Glomerular endothelial cell (primary cell): ENCODE measurements around the gene FGF11. TPM values are rescaled to one million over a fixed set of nuclear protein-coding genes. Genes with fewer than 3 reads are reported as not detected.

ENCODE experiments used
- DNase-seq: peaks from one replicate; pipeline ENCODE4 v3.0.0-alpha.2; 2011; ENCODE audit warnings: low read depth, low spot score; ENCODE audit errors: extremely low read depth
- total RNA-seq: library from RNA; depleted of rRNA; stranded (reverse); fragments of >200 nt; gene quantifications from 2 replicates; pipeline ENCODE4 v1.2.3, GENCODE V29; 2015

Gene FGF11
- total RNA-seq, 1 donor from 2014 or later, result 0.88 TPM

DNA sequence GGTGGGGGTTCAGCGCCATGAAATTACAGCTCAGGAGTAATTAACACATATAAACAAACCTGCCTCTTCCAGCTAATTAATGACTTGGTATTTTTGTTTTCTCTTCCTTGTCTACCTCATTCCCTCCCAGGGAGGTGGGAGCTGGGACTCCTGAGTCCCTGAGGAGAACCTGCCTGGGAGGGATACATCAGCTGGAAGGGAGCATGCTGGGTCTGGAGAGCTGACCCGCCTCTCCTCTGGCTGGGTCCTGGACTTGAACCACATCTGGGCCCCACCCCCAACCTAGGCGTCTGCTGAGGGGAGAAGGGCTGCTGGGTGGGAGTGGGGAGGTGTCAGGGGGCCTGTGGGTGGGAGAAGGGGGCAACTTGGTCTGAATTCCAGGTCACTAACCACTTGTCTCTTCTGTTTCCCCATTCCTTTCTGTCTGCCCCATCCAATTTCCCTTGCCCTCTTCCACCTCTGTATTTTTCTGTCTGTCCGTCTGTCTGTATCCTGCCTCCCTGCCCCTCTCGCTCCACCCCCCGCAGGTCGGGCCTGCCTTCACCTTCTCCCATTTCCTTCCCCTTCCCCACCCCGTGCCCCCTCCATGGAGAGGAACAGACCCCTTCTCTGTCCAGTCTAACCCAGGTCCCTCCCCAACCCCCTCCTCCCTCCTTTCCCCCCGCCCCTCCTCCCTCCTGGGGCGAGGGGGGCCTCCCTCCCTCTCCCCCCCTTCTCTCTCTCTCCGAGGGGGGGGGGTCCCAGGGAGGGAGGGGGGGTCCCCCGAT is 31.6 kb upstream of the FGF11 start, which contains the start of gene NLGN2:
TSS of gene NLGN2 (plus strand) at position 361 of the 767 bp plus-strand sequence. CDS start 411 bp downstream, outside the sequence.
- no peak for DNase-seq

DNA sequence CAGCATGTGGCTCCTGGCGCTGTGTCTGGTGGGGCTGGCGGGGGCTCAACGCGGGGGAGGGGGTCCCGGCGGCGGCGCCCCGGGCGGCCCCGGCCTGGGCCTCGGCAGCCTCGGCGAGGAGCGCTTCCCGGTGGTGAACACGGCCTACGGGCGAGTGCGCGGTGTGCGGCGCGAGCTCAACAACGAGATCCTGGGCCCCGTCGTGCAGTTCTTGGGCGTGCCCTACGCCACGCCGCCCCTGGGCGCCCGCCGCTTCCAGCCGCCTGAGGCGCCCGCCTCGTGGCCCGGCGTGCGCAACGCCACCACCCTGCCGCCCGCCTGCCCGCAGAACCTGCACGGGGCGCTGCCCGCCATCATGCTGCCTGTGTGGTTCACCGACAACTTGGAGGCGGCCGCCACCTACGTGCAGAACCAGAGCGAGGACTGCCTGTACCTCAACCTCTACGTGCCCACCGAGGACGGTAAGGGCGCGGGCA is 31.0 kb upstream of the FGF11 start:
- DNase-seq, result no peak

DNA sequence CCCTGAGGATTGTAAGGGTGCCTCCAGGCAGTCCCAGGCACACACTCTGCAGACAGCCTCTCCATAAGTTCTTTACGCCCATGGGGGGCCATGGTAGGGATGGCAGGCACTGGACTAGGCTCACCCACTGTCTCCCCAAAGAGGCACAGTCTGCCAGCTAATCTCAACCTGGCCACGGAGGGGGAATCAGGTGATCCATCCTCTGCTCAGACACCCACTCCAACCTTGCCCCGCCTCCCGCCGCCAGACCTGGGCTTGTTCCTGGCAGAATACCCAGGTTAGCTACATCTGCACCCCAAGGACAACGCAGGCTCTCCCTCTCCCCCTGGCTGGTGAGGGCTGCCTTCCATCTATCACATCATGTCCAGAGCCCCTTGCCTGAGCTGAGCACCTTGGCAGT is 30.4 kb upstream of the FGF11 start:
- DNase-seq, result no peak

DNA sequence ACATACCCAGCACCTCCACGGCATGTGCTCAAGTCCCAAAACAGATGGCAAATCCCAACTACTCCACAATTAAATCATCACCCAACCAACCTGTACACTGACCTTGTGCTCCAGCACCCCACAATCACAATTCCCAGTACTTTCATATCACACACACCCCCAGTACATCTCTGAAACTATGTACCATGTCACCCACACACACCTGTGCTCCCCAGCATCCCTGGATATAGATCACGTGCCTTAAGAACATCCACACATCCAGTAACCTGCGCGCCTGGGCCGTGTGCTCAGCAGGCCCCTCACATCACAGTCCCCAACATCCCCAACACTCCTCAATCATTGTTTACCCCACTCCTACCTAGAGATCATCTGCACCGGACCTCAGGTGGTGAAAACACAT is 29.6 kb upstream of the FGF11 start:
- DNase-seq, result no peak

DNA sequence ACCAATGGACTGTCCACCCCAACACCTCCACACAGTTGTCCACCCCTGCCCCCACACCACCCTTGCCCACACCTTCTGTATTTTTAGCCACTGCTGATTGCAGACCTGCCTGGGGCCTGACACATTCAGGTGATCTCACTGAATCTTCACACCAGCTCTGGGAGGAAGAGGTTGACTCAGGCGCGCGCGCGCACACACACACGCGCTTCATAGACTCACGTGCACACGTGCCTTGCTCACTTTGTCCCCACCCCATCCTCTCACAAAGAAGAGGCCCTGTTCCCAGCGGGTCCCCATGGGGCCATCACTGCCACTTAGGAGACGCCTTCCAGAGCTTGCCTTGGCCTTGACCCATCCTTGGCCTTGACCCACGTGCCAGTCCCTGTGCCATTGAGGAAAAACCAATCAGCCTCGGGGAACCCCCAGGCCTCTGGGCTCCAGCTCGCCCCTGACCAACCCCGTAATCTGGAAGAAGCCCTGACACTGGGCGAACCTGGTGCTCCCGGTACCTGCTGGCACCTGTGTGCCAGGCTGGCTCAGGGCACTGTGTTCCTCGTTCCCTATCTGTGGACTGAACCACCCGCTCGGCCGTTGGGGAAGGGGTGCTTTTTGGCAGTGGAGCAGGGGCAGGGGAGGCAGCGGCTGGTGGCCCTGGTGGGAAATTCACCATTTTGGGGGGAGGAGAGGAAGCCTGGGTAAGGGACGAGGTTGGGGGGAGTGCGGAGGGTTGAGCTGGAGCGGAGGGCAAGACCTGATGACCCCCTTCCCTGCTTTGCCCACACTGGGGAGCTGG is 28.5 kb upstream of the FGF11 start:
- no peak for DNase-seq

DNA sequence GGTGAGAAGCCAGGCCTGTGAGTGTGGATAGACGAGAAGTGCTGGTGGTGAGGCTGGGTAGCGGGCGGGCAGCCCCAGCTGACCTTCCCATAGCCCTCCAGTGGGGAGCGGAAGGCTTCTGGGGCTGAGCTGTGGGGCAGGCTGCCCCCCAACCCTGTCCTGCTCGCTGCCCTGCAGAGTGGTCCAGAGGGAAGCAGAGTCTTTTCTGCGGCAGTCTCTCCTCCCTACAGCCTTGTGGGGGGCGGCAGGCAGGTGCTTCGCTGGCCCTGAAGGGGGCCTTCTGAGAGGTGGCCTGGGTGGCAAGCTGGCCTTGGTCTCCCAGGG is 27.9 kb upstream of the FGF11 start:
- no peak for DNase-seq

DNA sequence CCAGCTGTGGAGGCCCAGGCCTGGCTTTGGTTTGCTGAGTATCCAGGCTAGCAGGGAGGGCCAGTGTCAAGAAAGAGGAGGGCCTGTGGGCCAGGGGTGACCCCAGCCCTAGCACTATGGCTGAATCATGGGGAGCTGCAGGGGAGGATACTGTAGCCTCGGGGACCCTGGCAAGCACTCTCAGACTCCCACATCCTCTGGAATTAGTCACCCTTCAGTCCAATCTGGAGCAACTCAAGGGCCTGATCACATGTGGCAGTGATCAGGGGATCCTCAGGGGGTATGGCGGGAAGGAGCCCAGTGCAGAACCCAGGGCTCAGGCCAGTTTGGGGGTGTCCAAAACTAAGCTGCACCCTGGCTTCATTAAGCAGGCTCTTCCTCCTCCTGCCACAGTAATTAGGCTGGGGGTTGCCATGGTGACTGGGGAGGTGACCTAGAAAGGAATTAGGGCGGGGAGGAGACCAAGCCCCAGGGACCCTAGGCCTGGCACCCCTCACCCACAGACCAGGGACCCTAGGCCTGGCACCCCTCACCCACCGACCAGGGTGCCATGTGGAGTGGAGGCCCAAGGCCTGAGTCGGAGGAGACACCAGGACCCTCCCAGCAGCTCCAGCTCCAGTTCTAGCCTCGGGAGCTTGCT is 25.8 kb upstream of the FGF11 start:
- DNase-seq, result no peak

DNA sequence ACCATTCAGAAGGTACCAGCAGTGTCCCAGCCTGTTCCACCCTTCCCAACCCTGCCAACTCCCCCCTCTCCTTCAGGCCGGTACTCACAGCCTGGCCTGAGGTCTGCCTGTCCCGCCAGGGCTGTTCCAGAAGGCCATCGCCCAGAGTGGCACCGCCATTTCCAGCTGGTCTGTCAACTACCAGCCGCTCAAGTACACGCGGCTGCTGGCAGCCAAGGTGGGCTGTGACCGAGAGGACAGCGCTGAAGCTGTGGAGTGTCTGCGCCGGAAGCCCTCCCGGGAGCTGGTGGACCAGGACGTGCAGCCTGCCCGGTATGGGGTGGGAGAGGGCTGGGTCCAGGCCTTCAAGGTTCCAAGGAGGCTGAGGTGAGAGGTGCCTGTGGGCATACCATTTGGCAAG is 24.5 kb upstream of the FGF11 start:
- DNase-seq, result no peak

DNA sequence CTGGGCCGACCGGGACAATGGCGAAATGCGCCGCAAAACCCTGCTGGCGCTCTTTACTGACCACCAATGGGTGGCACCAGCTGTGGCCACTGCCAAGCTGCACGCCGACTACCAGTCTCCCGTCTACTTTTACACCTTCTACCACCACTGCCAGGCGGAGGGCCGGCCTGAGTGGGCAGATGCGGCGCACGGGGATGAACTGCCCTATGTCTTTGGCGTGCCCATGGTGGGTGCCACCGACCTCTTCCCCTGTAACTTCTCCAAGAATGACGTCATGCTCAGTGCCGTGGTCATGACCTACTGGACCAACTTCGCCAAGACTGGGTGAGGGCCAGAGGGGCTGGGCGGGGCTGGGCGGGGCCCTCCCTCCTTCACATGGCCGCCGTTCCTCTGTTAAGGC is 23.5 kb upstream of the FGF11 start:
- no peak for DNase-seq

DNA sequence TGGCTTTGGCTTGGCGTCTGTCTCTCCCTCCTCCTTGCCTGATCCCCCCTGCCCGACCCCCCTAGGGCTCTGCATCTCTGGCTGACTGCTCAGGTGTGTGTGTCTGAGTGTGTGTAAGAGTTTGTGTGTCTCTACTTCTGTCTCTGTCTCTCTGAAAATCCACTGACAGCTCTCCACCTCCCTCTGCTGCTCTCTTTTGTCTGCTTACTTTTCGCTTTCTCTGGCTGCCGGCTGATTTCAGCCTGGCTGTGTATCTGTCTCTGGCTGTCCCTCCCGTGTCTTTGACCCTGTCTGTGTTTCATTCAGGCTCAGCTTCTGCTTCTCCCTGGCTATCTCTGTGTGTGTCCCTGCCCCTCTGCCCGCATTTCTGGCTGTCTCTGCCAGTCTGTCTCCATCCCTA is 23.0 kb upstream of the FGF11 start:
- DNase-seq, result no peak

DNA sequence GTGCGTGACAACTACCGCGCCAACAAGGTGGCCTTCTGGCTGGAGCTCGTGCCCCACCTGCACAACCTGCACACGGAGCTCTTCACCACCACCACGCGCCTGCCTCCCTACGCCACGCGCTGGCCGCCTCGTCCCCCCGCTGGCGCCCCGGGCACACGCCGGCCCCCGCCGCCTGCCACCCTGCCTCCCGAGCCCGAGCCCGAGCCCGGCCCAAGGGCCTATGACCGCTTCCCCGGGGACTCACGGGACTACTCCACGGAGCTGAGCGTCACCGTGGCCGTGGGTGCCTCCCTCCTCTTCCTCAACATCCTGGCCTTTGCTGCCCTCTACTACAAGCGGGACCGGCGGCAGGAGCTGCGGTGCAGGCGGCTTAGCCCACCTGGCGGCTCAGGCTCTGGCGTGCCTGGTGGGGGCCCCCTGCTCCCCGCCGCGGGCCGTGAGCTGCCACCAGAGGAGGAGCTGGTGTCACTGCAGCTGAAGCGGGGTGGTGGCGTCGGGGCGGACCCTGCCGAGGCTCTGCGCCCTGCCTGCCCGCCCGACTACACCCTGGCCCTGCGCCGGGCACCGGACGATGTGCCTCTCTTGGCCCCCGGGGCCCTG is 22.2 kb upstream of the FGF11 start:
- DNase-seq, result no peak

DNA sequence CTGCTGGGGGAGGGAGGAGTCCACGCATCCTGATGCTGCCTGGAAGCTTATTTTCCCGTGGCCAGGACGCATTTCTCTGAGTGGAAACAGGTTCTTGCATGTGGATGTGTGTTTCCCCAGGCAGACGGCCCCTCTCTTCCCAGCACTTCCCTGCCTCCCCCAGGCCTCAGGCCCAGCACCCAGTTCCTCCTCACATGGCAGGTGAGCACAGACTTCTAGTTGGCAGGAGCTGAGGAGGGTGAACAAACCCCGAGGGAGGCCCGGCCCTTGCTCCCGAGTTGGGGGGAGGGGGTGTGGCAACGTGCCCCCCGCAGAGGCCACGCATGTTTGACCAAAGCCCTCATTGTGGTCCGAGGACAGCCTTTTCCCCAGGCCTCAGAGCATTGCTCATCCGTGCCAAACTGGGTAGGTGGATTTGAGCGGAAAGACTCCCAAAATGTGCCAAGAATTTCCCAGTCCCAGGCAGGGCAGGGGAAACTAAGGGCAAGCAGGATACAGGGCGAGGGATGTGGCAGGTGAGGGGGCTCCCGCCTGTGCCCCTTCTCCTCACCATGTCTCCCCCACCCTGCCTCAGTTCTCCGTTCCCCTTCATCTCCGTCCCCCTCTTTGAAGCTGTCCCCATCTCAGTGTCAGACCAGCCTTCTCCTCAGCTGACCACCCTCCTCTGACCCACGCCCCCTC is 20.7 kb upstream of the FGF11 start:
- no peak for DNase-seq

DNA sequence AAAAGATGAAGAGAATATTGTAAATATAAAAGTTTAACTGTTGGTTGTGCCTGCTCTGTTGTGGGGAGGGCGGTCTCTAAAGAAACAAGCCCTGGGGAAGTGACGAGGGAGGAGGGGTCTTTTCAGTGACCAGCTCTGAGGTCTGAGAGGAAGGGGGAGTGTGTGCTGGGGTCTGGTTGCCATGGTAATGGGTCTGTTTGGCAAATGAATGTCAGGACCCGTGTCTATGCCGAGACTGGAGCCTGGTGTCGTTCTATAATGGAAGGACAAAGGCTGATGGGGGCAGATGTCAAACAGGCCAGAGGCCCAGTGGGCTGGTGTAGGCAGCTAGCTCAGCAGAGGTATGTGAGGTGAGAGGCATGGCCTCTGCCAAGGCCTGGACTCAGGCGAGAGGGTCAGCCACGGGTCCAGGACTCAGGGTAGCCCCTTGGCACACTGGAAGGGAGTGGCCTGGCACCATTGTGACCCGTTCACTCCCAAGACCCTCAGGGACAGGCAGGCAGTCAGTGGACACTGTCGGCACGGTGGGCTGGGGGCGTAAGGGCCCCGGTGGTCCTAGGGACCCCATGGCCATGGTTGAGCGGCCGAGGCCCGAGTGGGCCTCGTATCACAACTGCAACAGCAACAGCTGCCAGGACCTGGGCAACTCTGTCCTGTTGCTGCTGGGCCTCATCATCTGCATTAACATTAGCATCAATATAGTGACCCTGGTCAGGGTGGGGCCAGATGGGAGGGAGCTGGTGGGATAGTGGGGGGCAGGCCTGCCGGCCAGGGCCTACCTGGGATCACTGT is 19.3 kb upstream of the FGF11 start, which contains the start of gene SPEM1:
TSS of gene SPEM1 (plus strand) at position 506 of the 792 bp plus-strand sequence. CDS start at position 567, 61 bp downstream.
- DNase-seq, result no peak

DNA sequence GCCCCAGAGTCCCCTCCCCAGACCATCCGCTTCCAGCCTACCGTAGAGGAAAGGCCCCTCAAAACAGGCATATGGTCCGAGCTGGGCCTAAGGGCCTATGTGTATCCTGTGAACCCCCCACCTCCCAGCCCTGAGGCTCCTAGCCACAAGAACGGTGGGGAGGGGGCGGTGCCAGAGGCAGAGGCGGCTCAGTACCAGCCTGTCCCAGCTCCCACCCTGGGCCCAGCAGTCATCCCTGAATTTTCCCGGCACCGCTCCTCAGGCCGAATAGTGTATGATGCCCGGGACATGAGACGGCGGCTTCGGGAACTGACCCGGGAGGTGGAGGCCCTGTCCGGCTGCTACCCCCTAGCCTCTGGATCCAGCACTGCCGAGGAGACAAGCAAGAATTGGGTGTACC is 18.1 kb upstream of the FGF11 start:
- DNase-seq, result no peak

DNA sequence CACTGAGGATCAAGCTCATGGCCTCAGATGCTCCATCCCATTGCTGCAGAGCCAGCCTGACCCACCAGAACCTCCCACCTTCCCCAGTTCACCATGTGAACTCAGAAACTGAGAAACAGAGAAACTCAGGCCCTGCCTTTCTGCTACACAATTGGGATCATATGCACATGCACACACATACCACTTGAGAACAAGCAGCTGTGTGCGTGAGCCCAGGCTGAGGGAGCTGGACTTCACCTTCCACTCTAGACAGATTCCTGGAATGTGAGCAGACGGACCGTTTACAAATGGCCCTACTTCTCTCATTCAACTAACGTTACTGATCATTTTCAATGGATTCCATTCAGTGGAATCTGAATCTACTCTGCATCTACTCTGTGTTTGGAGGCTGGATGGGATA is 15.6 kb upstream of the FGF11 start:
- DNase-seq, result no peak

DNA sequence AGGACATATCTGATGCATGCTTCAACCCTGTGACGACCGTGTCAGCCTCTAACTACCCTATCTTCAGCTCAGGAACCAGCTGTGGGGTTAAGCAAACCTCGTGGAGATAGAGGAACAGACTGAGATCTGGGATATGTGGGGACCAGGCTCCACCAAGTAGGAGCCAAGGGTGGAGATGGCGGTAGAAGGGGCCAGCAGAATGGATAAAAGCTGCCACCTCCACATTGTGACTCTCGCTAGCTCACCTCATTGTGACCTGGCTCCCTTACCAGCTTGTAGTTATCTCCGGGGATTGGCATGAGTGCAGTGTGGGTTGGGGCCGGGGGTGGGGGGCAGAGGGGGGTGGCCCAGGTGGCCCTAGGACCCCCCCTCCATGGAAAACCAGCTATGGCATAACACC is 14.0 kb upstream of the FGF11 start, which contains the start of gene SPEM2:
TSS of gene SPEM2 (plus strand) at position 301 of the 400 bp plus-strand sequence. CDS start at position 374, 73 bp downstream.
- DNase-seq, result no peak

DNA sequence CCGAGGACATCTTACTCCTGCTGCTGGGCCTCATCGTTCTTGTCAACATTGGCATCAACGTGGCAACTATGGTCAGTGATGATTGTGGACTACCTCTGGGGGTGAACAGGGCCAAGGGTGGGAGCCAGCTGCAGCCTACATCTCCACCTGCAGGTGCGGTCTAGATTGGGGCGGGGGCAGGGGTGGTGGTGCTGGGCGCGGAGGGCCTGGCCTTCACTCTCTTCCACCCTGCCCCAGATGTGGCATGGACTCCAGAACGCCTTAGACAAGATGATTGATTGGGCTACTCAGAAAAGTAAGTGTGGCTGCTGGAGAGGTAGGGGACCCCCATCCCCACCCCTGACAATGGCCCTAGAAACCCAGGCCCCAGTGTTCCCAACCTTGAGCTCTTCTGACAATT is 13.6 kb upstream of the FGF11 start:
- no peak for DNase-seq

DNA sequence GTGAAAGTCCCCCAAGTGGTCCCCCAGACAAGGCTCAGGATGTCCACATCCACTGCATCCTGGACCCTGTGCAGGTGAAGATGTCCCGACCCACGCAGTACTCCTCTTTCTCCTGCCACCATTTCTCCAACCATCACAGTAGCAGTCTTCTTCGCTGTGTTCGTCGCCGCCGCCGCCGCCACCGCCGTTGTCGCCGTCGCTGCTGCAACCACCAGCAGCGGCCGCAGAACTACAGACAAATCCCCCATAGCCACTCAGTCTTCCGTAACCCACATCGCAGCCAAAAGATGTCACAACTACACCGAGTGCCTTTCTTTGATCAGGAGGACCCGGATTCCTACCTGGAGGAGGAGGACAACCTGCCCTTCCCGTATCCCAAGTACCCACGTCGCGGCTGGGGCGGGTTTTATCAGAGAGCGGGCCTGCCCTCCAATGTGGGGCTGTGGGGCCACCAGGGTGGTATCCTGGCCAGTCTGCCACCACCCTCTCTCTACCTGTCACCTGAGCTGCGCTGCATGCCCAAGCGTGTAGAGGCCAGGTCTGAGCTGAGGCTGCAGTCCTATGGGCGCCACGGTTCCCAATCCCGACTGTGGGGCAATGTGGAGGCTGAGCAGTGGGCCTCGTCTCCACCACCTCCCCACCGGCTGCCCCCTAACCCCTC is 13.0 kb upstream of the FGF11 start:
- DNase-seq, result no peak

DNA sequence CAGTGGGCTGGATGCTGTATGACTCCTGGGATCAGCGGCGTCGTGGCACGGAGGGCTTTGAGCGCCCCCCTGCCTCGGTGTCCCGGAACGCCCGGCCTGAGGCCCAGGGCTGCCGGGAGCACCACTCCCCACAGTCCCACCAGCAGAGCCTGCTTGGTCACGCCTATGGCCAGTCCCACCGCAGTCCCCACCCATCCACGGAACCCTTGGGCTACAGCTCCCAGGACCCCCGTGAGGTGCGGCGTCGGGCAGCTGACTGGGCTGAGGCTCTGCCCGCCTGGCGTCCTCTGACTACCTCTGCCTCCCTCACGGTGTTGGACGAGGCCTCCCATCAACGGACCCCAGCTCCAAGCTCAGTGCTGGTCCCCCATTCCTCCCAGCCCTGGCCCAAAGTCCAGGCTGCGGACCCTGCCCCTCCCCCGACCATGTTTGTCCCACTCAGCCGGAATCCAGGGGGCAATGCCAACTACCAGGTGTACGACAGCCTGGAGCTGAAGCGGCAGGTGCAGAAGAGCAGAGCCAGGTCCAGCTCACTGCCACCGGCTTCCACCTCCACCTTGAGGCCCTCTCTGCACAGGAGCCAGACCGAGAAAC is 12.3 kb upstream of the FGF11 start:
- DNase-seq, result no peak
